BJ (cell line): Measurements from ENCODE around the gene C6. TPM values are rescaled to one million over a fixed set of nuclear protein-coding genes. Genes with fewer than 3 reads are reported as not detected.
"Not testable (repeated sequence)": the region's sequence is repeated elsewhere in the genome, so short reads cannot be mapped to it uniquely, and the experiment has no call there.

Experiments
- CTCF ChIA-PET: fragments of 350-600 bp; formaldehyde crosslinking; extraction: SDS; loops from one replicate; lab custom pipeline; 2021; ENCODE audit warnings: antibody characterized with exemption, inconsistent platforms; lab: Yijun Ruan, JAX
- POLR2A ChIA-PET: fragments of 300-600 bp; sonication (Branson Sonifier 250); formaldehyde crosslinking; extraction: SDS; loops from one replicate; lab custom pipeline; 2021; ENCODE audit warnings: antibody characterized with exemption; lab: Charles Lee
- DNase-seq: peaks from one replicate; pipeline ENCODE4 v3.0.0-alpha.2; 2011; ENCODE audit warnings: low read depth
- H3K27me3 ChIP-seq: 2 replicates; pipeline ENCODE4 v1.6.0; 2011; ENCODE audit warnings: low read length; ENCODE audit not compliant: control insufficient read depth, insufficient read depth
- H3K36me3 ChIP-seq: 2 replicates; pipeline ENCODE4 v1.5.1; 2011; ENCODE audit warnings: low read length; ENCODE audit not compliant: control insufficient read depth, insufficient read depth
- H3K4me3 ChIP-seq: 2 replicates; pipeline ENCODE4 v1.5.1; 2011; ENCODE audit warnings: low read depth, mild to moderate bottlenecking, control low read depth, low read length
- CTCF ChIP-seq: IDR thresholded peaks from 2 replicates; pipeline ENCODE4 v1.5.1; 2011; ENCODE audit warnings: low read depth, mild to moderate bottlenecking, control low read depth, inconsistent platforms, low read length, moderate library complexity; ENCODE audit not compliant: insufficient read depth
- polyA plus RNA-seq: library from polyadenylated mRNA; depleted of rRNA; stranded (reverse); fragments of >200 nt; gene quantifications from 2 replicates; pipeline ENCODE4 v1.2.3, GENCODE V29; 2011

Gene C6
- polyA plus RNA-seq, 1 experiment, result not detected

DNA sequence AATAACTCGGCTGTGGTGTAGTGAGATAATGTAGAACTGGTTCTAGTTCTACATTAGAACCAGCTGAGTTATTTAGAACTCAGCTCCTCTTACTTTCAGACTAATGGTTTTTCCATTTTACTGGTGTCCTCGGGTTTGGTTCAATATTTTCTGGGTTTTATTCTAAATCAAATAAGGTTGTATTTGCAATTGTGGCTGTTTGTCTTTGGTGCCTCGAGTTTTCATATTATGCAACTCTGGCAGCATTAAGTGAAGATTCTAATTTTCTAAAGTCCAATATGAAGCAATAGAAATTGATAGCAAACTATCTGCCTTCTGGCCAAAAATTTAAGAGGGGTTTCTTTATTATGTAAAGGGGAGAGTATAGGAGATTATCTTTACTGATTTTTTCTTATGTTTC is 19.0 kb downstream of the C6 start:
- CTCF ChIA-PET, result interaction anchor here (1.1 kb wide), 1 partner anchor 10 kb away, joined by 3 read pairs; no protein-coding TSS in a partner anchor

DNA sequence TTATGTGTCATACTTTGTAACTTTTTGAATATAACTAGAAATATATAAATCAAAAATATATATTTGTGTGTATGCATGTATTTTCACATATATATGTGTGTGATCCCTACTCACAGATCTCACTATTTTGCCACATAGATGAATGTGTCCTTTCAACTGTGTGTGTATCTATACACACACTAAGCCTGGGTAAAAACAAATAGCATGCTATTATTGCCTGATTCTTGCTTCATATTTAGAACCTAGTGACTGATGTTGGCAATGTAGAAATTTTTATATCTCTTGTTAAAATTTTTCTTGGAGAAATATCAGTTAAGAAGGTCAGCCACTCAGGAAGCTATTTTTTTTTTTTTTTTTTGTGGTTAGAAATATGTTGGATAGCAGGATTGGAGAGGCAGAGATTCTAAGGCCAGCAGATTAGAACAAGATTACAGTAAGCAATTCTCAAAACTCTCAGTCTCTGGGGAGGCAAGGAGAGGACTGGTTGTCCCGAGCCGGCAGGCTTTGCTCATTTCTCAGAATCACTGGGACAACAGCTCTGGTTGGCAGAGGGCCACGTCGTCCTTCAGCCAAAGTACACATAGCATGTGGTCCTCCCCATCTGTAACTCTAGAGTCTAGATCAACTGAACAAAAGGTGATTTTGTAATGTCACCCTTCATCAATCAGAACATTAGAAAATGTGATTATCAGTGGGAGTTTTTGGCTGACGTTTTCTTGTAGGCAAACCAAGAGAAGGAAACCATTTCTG is 19.7 kb downstream of the C6 start:
- TF ChIP-seq CTCF, result no peak
- Histone ChIP-seq H3K4me3 (no peak overlapping the region), H3K36me3 (no peaks in the 10 kb centered on the region), H3K27me3 (no peaks in the 10 kb centered on the region)
- ChIA-PET POLR2A (no interaction called here), CTCF (interaction anchor here (1.1 kb wide), 1 partner anchor 11 kb away, joined by 3 read pairs; no protein-coding TSS in a partner anchor)
- no peak for DNase-seq

More for the DNA sequence above, 19.0 kb downstream of the C6 start:
- POLR2A ChIA-PET, result no interaction called here
- Histone ChIP-seq H3K27me3 (no peaks in the 10 kb centered on the region), H3K4me3 (no peak overlapping the region), H3K36me3 (no peaks in the 10 kb centered on the region)
- TF ChIP-seq CTCF, result no peak
- no peak for DNase-seq

- no peak for TF ChIP-seq CTCF
- ChIA-PET POLR2A (no interaction called here), CTCF (no interaction called here)
- DNase-seq, result no peak
- H3K27me3 ChIP-seq, result no peaks in the 10 kb centered on the region
- H3K36me3 ChIP-seq, result no peaks in the 10 kb centered on the region
- H3K4me3 ChIP-seq, result no peak overlapping the region
Observed at GRCh38 chr5:41191249-41191648, 22.1 kb downstream of the C6 start.

DNA sequence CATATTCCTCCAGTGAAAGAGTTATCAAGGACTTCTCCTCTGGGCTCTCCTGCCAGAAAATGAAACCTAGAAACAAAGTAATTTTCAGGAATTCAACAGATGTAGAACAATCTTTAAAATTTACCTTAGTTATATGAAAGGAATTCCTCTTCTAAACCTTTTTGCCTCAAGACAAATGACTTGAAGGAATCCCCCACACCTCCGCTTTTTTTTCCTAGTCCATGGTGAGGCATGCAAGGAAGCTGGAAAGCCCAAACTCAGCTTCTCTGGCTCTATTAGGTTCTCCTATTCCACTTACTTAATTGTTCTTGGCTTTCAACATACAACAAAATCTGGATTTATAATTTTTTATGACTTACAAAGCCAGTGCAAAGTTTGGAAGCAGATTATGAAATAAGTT is 27.2 kb downstream of the C6 start:
- H3K27me3 ChIP-seq, result no peaks in the 10 kb centered on the region
- DNase-seq, result no peak
- no peak overlapping the region for H3K4me3 ChIP-seq
- TF ChIP-seq CTCF, result no peak
- ChIA-PET CTCF (no interaction called here), POLR2A (no interaction called here)
- H3K36me3 ChIP-seq, result no peaks in the 10 kb centered on the region

DNA sequence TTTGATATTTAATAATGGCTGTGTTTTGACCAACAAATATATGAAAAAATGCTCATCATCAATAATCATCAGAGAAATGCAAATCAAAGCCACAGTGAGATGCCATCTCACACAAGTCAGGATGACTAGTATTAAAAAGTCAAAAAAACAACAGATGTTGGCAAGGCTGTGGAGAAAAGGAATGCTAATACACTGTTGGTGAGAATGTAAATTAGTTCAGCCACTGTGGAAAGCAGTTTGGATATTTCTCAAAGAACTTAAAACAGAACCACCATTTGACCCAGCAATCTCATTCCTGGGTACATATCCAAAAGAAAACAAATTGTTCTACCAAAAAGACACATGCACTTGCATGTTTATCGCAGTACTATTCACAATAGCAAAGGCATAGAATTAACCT is 30.0 kb downstream of the C6 start:
- H3K36me3 ChIP-seq, H3K4me3 ChIP-seq, H3K27me3 ChIP-seq, DNase-seq, CTCF ChIA-PET, POLR2A ChIA-PET: not testable (repeated sequence)

- TF ChIP-seq CTCF, result no peak
- POLR2A ChIA-PET, result no interaction called here
- Histone ChIP-seq H3K27me3 (no peaks in the 10 kb centered on the region), H3K36me3 (no peaks in the 10 kb centered on the region), H3K4me3 (no peak overlapping the region)
- DNase-seq, result no peak
- CTCF ChIA-PET, result no interaction called here
Observed at GRCh38 chr5:41182666-41183065, 30.7 kb downstream of the C6 start.
